Upper lobe of left lung (tissue), 4 donors: Measurements from ENCODE around the gene ATPAF2.

Experiments used
- CTCF ChIP-seq, 6 experiments: fragments of 450-650 bp in 4 of 6; fragments of 200-600 bp in 2 of 6; sonication (generic) in 2 of 6; IDR thresholded peaks; one replicate each; pipeline ENCODE4 v1.5.1; 2016 to 2019; ENCODE audit warnings: antibody characterized with exemption in 6 of 6
- EP300 ChIP-seq, 4 donors: sonication (generic); formaldehyde crosslinking; IDR thresholded peaks; one replicate each; pipeline ENCODE4 v1.5.1; 2017; ENCODE audit warnings: antibody characterized with exemption in 4 of 4, control low read depth in 2 of 4
- POLR2A ChIP-seq, 4 donors: fragments of 450-650 bp; IDR thresholded peaks; one replicate each; pipeline ENCODE4 v1.5.1; 2016 to 2017; ENCODE audit warnings: antibody characterized with exemption in 4 of 4, mild to moderate bottlenecking in 2 of 4
- POLR2AphosphoS5 ChIP-seq, 2 donors: sonication (generic); formaldehyde crosslinking; IDR thresholded peaks; one replicate each; pipeline ENCODE4 v1.5.1; 2017; ENCODE audit warnings: antibody characterized with exemption in 2 of 2

- TF ChIP-seq POLR2A (IDR thresholded peaks at IDR 0.05), result no peak
- TF ChIP-seq EP300 (IDR thresholded peaks at IDR 0.05), result no peak
- TF ChIP-seq CTCF (IDR thresholded peaks at IDR 0.05), result peak; percentile 46 to 75 (median 62)
- TF ChIP-seq POLR2AphosphoS5 (IDR thresholded peaks at IDR 0.05), result no peak
Measured at GRCh38 chr17:18033442-18034099, 5.4 kb downstream of the ATPAF2 start.
